ENCODE measurements around the gene PLEKHA3. TPM values are rescaled to one million over a fixed set of nuclear protein-coding genes. Genes with fewer than 3 reads are reported as not detected.

PLEKHA3 gene
- total and polyA plus RNA-seq, 9 donors: 11.4 to 20.7 (median 13.6) TPM

GRCh38 chr2:178478130-178478438, 2.2 kb upstream of the PLEKHA3 start:
- peaks cover 30% of the 10 kb centered on the region for H3K4me1 ChIP-seq (ENCODE audit: control insufficient read depth, insufficient read depth, low read length)
- peak overlapping the region; percentile 99 for H3K27ac ChIP-seq (ENCODE audit: low read length)
- DNase-seq: no peak
- peak overlapping the region; percentile 85 for H3K4me3 ChIP-seq (ENCODE audit: low read length)
- WGBS (ENCODE audit: insufficient coverage): 0% methylated on average over 7 of the region's 10 CpGs
- H3K36me3 ChIP-seq (ENCODE audit: control insufficient read depth, insufficient read depth, low read length): no peaks in the 10 kb centered on the region
- H3K27me3 ChIP-seq (ENCODE audit: control insufficient read depth, insufficient read depth, low read length): no peaks in the 10 kb centered on the region
- no peaks in the 10 kb centered on the region for H3K9me3 ChIP-seq (replicated peaks; ENCODE audit: control insufficient read depth, low read depth, low read length)

DNA sequence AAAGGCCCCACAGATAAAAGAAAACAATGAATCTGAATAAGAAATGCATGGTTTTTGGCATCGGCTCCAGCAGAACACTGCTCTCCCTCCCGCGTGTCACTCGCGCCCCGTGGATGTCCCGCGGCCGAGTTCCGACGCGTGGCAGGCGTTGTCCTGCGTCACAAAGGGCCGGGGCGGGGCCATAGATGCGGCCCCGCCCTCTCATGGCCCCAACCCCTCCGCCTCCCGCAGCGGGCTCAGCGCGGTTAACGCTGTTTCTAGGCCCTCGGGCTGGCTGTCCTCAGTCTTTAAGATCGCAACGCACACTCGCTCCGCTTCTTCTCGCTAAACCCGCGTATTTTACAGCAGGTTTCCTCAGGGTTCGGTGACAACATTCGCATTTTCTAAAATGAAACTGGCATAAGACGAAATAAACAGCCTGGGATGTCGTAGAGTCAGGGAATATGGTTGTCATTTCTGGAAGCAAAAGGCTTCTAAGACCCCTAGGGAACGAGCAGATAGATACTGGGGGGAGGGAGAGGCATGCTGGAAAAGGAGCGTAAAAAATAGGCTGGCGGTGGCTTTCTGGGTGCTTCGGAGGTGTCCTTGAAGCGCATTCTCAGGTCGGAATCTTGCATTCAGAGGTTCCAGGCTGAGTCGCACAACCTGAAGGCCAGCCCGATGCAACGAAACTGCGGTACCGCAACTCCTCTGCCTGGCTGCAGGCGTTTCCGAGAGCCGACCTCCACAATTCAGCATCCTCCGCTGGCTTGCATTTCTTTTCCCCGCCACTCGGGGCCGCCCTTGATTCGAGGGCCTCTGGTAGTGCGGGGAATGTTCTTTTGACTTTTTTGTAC, 1.6 kb upstream of the PLEKHA3 start, which contains the start of gene FKBP7:
FKBP7 (minus strand) TSS at position 162 of the 836 bp plus-strand sequence; CDS start at position 61, 101 bp downstream.
- WGBS (ENCODE audit: insufficient coverage): 2% methylated on average over 38 of the region's 56 CpGs

DNA sequence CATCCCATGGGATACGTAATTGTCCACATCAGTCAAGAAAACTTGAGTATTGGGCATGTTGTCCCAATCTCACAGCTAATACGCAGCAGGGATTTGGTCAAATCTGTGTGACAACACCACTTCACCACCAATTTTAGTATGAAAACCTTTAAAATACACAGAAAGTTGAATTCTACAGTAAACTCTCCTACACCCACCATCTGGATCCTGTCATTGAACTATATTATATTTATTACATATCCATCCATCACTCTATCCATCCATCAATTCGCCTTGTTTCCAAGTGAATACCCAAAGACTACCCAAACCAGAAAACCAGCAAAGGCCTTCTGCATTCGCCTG, 1.0 kb upstream of the PLEKHA3 start:
- WGBS (ENCODE audit: insufficient coverage): 61% methylated on average over 2 of the region's 4 CpGs
- peak overlapping the region; percentile 85 for H3K4me3 ChIP-seq (ENCODE audit: low read length)
- H3K27me3 ChIP-seq (ENCODE audit: control insufficient read depth, insufficient read depth, low read length): no peaks in the 10 kb centered on the region
- peak overlapping the region; percentile 99 for H3K27ac ChIP-seq (ENCODE audit: low read length)
- H3K9me3 ChIP-seq (replicated peaks; ENCODE audit: control insufficient read depth, low read depth, low read length): no peaks in the 10 kb centered on the region
- DNase-seq: no peak
- no peaks in the 10 kb centered on the region for H3K36me3 ChIP-seq (ENCODE audit: control insufficient read depth, insufficient read depth, low read length)
- peaks cover 26% of the 10 kb centered on the region for H3K4me1 ChIP-seq (ENCODE audit: control insufficient read depth, insufficient read depth, low read length)

More for the DNA sequence above, 1.6 kb upstream of the PLEKHA3 start, which contains the start of gene FKBP7:
- no peaks in the 10 kb centered on the region for H3K9me3 ChIP-seq (replicated peaks; ENCODE audit: control insufficient read depth, low read depth, low read length)
- H3K36me3 ChIP-seq (ENCODE audit: control insufficient read depth, insufficient read depth, low read length): no peaks in the 10 kb centered on the region
- H3K27me3 ChIP-seq (ENCODE audit: control insufficient read depth, insufficient read depth, low read length): no peaks in the 10 kb centered on the region
- peak; percentile 95 for DNase-seq
- H3K27ac ChIP-seq (ENCODE audit: low read length): peak within 1 kb of the TSS; percentile 99
- peak within 1 kb of the TSS; percentile 85 for H3K4me3 ChIP-seq (ENCODE audit: low read length)
- H3K4me1 ChIP-seq (ENCODE audit: control insufficient read depth, insufficient read depth, low read length): peaks cover 30% of the 10 kb centered on the region

GRCh38 chr2:178479758-178480226, 465 bp upstream of the PLEKHA3 start:
- peak overlapping the region; percentile 99 for H3K27ac ChIP-seq (ENCODE audit: low read length)
- peak overlapping the region; percentile 70 for H3K4me3 ChIP-seq (ENCODE audit: low read length)
- H3K27me3 ChIP-seq (ENCODE audit: control insufficient read depth, insufficient read depth, low read length): no peaks in the 10 kb centered on the region
- no peaks in the 10 kb centered on the region for H3K36me3 ChIP-seq (ENCODE audit: control insufficient read depth, insufficient read depth, low read length)
- H3K4me1 ChIP-seq (ENCODE audit: control insufficient read depth, insufficient read depth, low read length): peaks cover 23% of the 10 kb centered on the region
- no peaks in the 10 kb centered on the region for H3K9me3 ChIP-seq (replicated peaks; ENCODE audit: control insufficient read depth, low read depth, low read length)
- DNase-seq: peak; percentile 33
- 8% methylated on average over 16 of the region's 19 CpGs for WGBS (ENCODE audit: insufficient coverage)

- WGBS (ENCODE audit: insufficient coverage): 100% methylated on average over 1 of the region's 4 CpGs
- peaks cover 23% of the 10 kb centered on the region for H3K4me1 ChIP-seq (ENCODE audit: control insufficient read depth, insufficient read depth, low read length)
Measured at GRCh38 chr2:178482437-178482836, 2.2 kb downstream of the PLEKHA3 start.

DNA sequence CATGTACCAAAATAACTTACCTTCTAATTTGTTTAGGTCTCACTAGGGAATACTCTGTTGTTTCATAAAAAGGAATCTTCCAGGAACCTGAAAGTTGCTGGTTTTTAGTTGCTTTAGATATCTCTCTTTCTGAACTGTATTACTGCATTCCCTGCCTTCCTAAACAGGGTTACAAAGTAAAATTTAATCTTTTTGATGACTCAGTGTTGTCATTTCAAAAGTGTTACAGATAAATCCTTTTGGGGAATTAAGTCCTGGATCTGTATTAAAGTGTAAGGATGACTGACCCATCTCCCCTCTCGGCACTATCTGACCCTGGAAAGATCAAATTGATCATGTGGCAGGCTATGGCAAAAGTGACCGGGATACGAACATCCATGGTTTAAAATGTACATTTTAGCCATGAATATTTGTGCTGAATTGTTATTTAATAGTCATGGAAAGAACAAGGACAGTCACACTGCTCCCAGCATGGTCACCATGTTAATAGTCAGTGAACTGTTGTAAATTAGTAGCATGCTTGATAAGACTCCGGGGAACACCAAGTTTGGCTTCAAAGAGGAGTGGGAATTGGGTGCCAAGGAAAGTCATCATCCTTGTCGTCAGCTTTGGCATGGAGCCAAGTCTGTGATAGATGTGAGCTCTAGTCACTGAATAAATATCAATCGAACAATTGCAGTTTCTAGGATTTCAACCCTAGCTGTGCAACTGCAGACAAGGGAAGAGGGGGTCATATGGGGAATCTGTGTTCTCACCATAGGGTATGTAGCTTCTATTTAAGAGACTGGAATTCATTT, 4.2 kb downstream of the PLEKHA3 start:
- DNase-seq: peak; percentile 16
- H3K27me3 ChIP-seq (ENCODE audit: control insufficient read depth, insufficient read depth, low read length): no peaks in the 10 kb centered on the region
- H3K9me3 ChIP-seq (replicated peaks; ENCODE audit: control insufficient read depth, low read depth, low read length): no peaks in the 10 kb centered on the region
- 61% methylated on average over 4 of the region's 6 CpGs for WGBS (ENCODE audit: insufficient coverage)
- peaks cover 17% of the 10 kb centered on the region for H3K4me1 ChIP-seq (ENCODE audit: control insufficient read depth, insufficient read depth, low read length)
- peaks cover 10% of the 10 kb centered on the region for H3K36me3 ChIP-seq (ENCODE audit: control insufficient read depth, insufficient read depth, low read length)
- no peak overlapping the region for H3K4me3 ChIP-seq (ENCODE audit: low read length)
- H3K27ac ChIP-seq (ENCODE audit: low read length): no peak overlapping the region

More at GRCh38 chr2:178482437-178482836, 2.2 kb downstream of the PLEKHA3 start:
- Histone ChIP-seq H3K27ac (ENCODE audit: low read length) (no peak overlapping the region), H3K27me3 (ENCODE audit: control insufficient read depth, insufficient read depth, low read length) (no peaks in the 10 kb centered on the region), H3K4me3 (ENCODE audit: low read length) (no peak overlapping the region), H3K36me3 (ENCODE audit: control insufficient read depth, insufficient read depth, low read length) (peaks cover 8% of the 10 kb centered on the region), H3K9me3 (replicated peaks; ENCODE audit: control insufficient read depth, low read depth, low read length) (no peaks in the 10 kb centered on the region)
- no peak for DNase-seq

DNA sequence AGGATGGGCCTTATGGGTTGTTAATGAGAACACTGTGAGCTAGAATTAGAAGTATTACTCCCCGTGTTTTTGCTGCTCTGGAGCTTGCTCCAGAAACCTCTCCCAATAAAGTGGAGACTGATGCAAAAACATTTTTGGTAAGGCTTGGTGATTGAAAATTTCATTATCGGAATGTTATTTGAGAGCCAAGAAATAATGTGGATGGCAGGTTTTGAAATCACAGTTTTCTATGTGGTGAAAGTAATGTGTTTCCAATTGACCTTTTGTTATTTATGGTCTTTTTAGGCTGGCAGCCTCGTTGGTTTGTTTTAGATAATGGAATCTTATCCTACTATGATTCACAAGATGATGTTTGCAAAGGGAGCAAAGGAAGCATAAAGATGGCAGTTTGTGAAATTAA, 5.1 kb downstream of the PLEKHA3 start:
- no CpG with 5 or more reads among the region's 3 CpGs for WGBS (ENCODE audit: insufficient coverage)
- Histone ChIP-seq H3K4me1 (ENCODE audit: control insufficient read depth, insufficient read depth, low read length) (peaks cover 13% of the 10 kb centered on the region), H3K27me3 (ENCODE audit: control insufficient read depth, insufficient read depth, low read length) (no peaks in the 10 kb centered on the region), H3K9me3 (replicated peaks; ENCODE audit: control insufficient read depth, low read depth, low read length) (no peaks in the 10 kb centered on the region), H3K27ac (ENCODE audit: low read length) (no peak overlapping the region), H3K36me3 (ENCODE audit: control insufficient read depth, insufficient read depth, low read length) (peaks cover 12% of the 10 kb centered on the region), H3K4me3 (ENCODE audit: low read length) (no peak overlapping the region)
- DNase-seq: no peak

DNA sequence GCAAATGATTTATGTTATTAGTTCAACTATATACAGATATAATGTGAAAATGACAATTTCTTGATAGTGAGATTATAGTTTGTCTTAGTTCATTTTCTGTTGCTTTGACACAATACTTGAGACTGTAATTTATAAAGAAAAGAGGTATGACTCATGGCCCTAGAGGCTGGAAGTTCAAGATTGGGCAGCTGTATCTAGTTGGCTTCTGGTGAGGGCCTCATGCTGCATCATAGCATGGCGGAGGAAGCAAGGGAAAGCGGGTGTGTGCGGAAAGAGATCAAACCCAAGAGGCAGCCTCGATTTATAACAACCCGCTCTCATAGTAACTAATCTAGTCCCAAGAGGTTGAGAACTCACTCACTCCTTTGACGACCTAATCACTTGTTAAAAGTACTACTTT, 11.4 kb downstream of the PLEKHA3 start:
- no peaks in the 10 kb centered on the region for H3K4me1 ChIP-seq (ENCODE audit: control insufficient read depth, insufficient read depth, low read length)
- no peak overlapping the region for H3K4me3 ChIP-seq (ENCODE audit: low read length)
- H3K27me3 ChIP-seq (ENCODE audit: control insufficient read depth, insufficient read depth, low read length): no peaks in the 10 kb centered on the region
- DNase-seq: no peak
- no peaks in the 10 kb centered on the region for H3K9me3 ChIP-seq (replicated peaks; ENCODE audit: control insufficient read depth, low read depth, low read length)
- H3K36me3 ChIP-seq (ENCODE audit: control insufficient read depth, insufficient read depth, low read length): peaks cover 37% of the 10 kb centered on the region
- no peak overlapping the region for H3K27ac ChIP-seq (ENCODE audit: low read length)
- 96% methylated on average over 6 of the region's 6 CpGs for WGBS (ENCODE audit: insufficient coverage)

DNA sequence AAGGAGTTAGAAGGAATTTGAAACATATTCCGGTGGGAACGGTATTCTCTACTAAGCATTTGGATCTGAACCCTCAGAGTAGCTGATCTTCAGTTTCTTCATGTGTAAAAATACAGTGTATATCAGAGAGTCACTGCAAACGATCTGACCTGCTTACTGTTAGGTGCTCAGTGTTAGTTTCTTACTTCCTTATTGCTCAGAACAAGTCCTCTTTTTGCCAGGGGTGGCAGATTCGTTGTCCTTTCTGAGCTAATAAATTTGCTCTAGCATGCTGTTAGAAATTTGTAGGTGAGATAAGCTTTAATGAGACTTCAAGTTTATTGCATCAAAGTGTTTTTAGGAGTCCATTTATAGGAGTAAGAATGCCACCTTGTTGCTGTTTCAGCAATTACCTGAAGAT, 15.8 kb downstream of the PLEKHA3 start:
- WGBS (ENCODE audit: insufficient coverage): 100% methylated on average over 1 of the region's 4 CpGs
- Histone ChIP-seq H3K27ac (ENCODE audit: low read length) (no peak overlapping the region), H3K36me3 (ENCODE audit: control insufficient read depth, insufficient read depth, low read length) (peaks cover 42% of the 10 kb centered on the region), H3K4me1 (ENCODE audit: control insufficient read depth, insufficient read depth, low read length) (no peaks in the 10 kb centered on the region), H3K27me3 (ENCODE audit: control insufficient read depth, insufficient read depth, low read length) (no peaks in the 10 kb centered on the region), H3K9me3 (replicated peaks; ENCODE audit: control insufficient read depth, low read depth, low read length) (no peaks in the 10 kb centered on the region), H3K4me3 (ENCODE audit: low read length) (no peak overlapping the region)
- DNase-seq: no peak

DNA sequence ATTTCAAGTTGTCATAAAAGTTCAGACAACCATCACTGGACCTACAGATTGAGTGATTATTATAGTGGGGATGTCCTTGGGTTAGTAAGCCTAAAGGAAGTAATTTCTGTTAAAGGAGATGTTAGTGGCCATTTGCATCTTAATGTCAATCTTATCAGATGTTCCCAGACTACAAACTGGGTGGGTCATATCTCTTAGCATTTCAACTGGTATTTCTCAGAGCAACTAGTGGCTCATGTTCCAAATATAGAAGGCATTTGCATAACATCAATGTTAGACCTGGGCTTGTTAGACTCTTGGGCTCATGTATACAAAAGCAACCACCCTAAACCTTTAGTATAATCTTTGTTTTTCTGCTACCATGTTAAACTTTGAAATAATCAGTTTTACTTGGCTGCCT, 17.9 kb downstream of the PLEKHA3 start:
- H3K4me3 ChIP-seq (ENCODE audit: low read length): no peak overlapping the region
- H3K9me3 ChIP-seq (replicated peaks; ENCODE audit: control insufficient read depth, low read depth, low read length): no peaks in the 10 kb centered on the region
- no peak for DNase-seq
- no peak overlapping the region for H3K27ac ChIP-seq (ENCODE audit: low read length)
- peaks cover 35% of the 10 kb centered on the region for H3K36me3 ChIP-seq (ENCODE audit: control insufficient read depth, insufficient read depth, low read length)
- H3K27me3 ChIP-seq (ENCODE audit: control insufficient read depth, insufficient read depth, low read length): no peaks in the 10 kb centered on the region
- H3K4me1 ChIP-seq (ENCODE audit: control insufficient read depth, insufficient read depth, low read length): no peaks in the 10 kb centered on the region
